Activated T-helper 2 cell treated with anti-CD3 and anti-CD28 coated beads, Interferon-gamma antibody, Interleukin-2, Interleukin-4, amounts not matched to agents 10 μg/mL and 5 μg/mL and 100 μg/mL, durations not matched to agents 14 hours and 24 hours and 36 hours (primary cell): ENCODE results near the gene SERPINA1. TPM values are rescaled to one million over a fixed set of nuclear protein-coding genes. Genes with fewer than 3 reads are reported as not detected.
"Not testable (repeated sequence)": the region's sequence is repeated elsewhere in the genome, so short reads cannot be mapped to it uniquely, and the experiment has no call there.

Experiments used
- DNase-seq: peaks from one replicate; pipeline ENCODE4 v3.0.0; 2021; ENCODE audit warnings: low spot score
- H3K27ac Mint-ChIP-seq: one replicate; pipeline ENCODE4 v1.8.0; 2021; ENCODE audit warnings: mixed read lengths
- H3K27me3 Mint-ChIP-seq: one replicate; pipeline ENCODE4 v1.8.0; 2021; ENCODE audit warnings: low read depth, mixed read lengths
- H3K36me3 Mint-ChIP-seq: one replicate; pipeline ENCODE4 v1.8.0; 2021; ENCODE audit warnings: low read depth, mixed read lengths
- H3K4me1 Mint-ChIP-seq: one replicate; pipeline ENCODE4 v1.8.0; 2021; ENCODE audit warnings: low read depth, mixed read lengths
- H3K4me3 Mint-ChIP-seq: one replicate; pipeline ENCODE4 v1.8.0; 2021; ENCODE audit warnings: low read depth, mild to moderate bottlenecking, moderate library complexity, mixed read lengths
- H3K9me3 Mint-ChIP-seq: one replicate; pipeline ENCODE4 v1.8.0; 2021; ENCODE audit warnings: mixed read lengths
- intact Hi-C: fragments of 100-400 bp; cut with micrococcal nuclease; formaldehyde crosslinking; loops from one replicate; pipeline ENCODE4 v1.15.1; 2023
- total RNA-seq: library from RNA; stranded (reverse); gene quantifications from 2 replicates; pipeline ENCODE4 v1.2.3, GENCODE V29; 2022

SERPINA1 gene
- total RNA-seq, 1 donor from 2014 or later, result 1.3 TPM

DNA sequence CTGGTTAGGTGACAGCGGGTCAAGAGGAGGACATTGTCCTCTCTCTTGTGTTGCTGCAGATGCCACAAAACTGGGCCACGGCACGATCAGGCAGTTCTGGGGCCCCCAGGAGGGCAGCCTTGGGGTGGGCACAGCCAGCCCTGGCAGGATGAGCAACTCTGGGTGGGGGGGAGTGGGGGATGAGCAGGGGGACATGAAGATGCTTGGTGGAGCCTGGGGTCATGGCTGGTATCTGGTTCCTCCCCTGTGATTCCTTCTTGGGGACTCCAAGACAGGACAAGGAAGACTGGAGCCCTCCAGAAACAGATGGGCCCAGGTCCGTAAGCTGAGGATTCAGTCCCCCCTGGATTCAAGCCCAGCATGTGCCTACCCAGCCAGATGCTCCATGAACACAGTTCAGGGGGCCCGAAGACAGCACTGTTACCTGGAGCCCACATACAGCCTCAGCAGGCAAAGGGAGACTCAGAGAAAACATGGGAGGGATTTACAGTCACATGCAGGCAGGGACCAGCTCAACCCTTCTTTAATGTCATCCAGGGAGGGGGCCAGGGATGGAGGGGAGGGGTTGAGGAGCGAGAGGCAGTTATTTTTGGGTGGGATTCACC, 10.4 kb downstream of the SERPINA1 start:
- Mint-ChIP-seq H3K27ac (no peak overlapping the region), H3K36me3 (no peaks in the 10 kb centered on the region), H3K9me3 (no peaks in the 10 kb centered on the region), H3K27me3 (no peaks in the 10 kb centered on the region), H3K4me3 (no peak overlapping the region), H3K4me1 (peaks cover 7% of the 10 kb centered on the region)
- DNase-seq, result no peak
- intact Hi-C loops, result no loop called here

DNA sequence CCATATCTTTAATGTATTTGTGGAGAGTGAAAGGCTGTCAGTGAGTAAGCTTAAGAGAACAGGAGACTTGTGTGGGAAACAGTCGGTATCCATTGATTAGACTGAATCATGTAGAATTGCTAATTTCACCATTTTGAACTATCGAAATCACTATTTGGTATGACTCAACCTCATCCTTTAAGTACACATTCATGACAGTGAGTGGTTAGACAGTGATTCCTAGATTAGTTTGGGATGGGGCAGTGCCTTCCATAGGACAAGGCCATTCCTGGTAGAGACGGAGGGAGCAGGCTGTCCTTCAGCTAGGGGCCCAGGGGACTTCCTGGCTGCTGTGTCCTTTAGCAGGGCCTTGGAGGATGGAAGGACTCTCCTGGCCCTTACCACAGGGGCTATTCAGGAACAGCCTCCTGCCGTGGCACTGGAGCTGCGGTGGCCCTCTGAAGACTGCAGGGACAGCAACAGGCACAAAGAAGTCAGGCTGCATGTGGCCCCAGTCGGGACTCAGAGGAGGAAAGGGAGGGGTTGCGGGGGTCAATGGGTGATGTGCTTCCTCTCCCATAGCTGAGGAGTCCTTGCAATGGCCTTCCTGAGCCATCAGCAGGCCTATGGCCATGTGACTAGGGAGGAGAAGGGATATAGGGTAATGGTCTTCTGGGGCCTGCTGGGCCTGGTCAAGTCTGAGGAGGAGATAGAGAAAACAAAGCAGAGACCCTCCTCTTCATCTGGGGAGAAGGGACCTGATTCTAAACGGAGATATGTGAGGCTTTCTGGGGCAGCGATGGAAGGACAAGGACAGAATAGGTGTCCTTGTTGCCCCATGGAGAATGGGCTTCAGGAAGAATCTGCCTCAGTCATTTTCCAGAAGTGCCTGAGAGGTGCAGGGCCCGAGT, 11.2 kb downstream of the SERPINA1 start:
- H3K27ac Mint-ChIP-seq, result no peak overlapping the region
- DNase-seq, result no peak

DNA sequence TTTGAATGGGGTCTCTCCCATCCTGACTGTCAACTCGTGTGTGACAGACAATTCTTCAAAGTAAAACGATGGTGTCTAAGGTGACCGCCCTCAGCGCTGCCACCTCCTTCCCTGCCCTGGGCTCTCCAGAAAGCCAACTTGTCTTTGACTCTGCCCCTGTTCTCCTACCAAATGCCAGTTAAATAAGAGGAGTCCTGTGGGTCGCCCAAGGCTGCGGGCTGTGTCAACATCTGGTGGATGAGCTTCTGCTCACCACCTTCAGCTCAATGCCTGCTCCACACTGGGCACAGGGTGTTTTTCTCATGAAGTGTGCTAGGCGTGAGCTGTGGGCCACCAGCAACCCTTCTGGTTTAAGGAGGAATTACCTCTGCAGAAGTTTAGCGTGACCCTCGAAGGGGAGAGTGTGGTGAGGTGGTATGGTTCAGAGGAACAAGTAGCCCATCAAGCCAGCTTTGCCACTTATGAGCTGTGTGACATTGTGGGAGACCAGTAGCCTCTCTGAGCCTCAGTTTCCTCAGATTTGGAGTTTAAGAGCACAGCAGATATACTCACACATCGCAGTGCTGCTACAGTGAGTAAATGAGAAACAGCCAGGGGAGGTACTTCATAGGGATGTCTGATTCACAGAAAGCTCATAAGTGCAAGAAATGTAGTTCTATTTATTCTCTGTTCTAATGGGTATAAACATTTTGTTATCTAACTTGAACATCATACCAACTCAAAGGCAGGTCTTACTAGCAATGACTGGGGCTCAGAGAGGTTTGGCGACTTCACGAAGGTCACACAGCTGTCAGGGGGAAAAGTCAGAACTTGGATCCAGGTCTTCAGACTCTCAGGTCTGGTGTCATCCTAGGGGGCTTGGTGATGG, 12.1 kb downstream of the SERPINA1 start:
- H3K9me3 Mint-ChIP-seq, result no peaks in the 10 kb centered on the region
- H3K36me3 Mint-ChIP-seq, result no peaks in the 10 kb centered on the region
- no peaks in the 10 kb centered on the region for H3K27me3 Mint-ChIP-seq
- no peak for DNase-seq
- no peak overlapping the region for H3K27ac Mint-ChIP-seq
- no peak overlapping the region for H3K4me3 Mint-ChIP-seq
- H3K4me1 Mint-ChIP-seq, result peaks cover 7% of the 10 kb centered on the region
- intact Hi-C loops, result no loop called here

More for the DNA sequence above, 11.2 kb downstream of the SERPINA1 start:
- H3K9me3 Mint-ChIP-seq, result no peaks in the 10 kb centered on the region
- H3K4me3 Mint-ChIP-seq, result no peak overlapping the region
- intact Hi-C loops, result no loop called here
- peaks cover 7% of the 10 kb centered on the region for H3K4me1 Mint-ChIP-seq
- H3K27me3 Mint-ChIP-seq, result no peaks in the 10 kb centered on the region
- no peaks in the 10 kb centered on the region for H3K36me3 Mint-ChIP-seq

DNA sequence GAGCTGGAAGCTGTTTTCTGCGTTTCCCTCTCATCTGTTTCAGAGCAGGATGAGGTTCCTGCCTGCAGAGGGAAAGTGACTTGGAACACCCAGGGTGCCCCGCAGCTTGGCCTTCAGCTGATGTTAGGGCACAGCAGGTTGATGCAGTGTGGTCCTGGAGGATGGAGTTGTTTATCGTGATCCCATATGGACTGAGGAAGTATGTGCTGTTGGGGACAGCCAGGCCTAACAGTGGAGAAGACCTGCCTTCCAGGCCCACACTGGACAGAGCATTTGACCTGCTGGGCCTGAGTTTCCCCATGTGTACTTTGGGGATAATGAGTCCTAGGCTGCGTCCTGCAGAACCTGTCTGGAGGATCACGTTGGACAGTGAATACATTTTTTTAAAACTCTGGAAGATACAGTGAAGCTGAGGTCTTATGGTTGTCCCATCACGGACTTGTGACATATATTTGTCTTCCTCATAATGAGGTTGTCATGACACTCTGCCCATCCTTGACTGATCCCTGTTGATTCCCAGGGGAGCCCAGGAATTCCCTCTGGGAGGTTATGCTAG, 12.8 kb downstream of the SERPINA1 start:
- intact Hi-C loops, result no loop called here
- no peak overlapping the region for H3K4me3 Mint-ChIP-seq
- H3K9me3 Mint-ChIP-seq, result no peaks in the 10 kb centered on the region
- H3K27me3 Mint-ChIP-seq, result no peaks in the 10 kb centered on the region
- no peak overlapping the region for H3K27ac Mint-ChIP-seq
- H3K4me1 Mint-ChIP-seq, result peaks cover 4% of the 10 kb centered on the region
- no peaks in the 10 kb centered on the region for H3K36me3 Mint-ChIP-seq
- DNase-seq, result no peak

DNA sequence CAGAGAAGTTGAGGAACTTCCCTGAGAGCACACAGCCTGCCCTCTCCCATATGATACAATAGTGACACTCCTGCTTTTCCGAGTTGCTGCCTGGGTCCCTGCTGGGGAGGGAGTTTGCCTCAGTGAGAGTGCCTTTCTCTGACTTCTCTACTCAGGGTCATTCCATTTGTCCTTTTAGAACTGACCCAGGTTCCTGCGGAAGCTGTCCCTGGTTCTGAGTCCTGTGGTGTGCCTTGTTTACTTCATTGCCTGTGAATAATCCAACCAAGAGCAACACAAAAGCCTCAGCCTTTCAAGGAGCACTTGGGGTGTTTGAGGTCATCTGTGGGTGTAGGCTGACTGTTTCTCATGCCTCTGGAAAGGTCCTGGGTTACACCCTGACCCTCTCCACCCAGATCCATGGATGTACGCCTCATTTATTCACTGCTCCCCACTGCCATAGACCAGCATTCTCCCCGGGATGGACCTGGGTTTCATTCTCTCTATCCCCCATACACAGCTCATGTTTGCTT, 13.6 kb downstream of the SERPINA1 start:
- no peaks in the 10 kb centered on the region for H3K27me3 Mint-ChIP-seq
- intact Hi-C loops, result no loop called here

DNA sequence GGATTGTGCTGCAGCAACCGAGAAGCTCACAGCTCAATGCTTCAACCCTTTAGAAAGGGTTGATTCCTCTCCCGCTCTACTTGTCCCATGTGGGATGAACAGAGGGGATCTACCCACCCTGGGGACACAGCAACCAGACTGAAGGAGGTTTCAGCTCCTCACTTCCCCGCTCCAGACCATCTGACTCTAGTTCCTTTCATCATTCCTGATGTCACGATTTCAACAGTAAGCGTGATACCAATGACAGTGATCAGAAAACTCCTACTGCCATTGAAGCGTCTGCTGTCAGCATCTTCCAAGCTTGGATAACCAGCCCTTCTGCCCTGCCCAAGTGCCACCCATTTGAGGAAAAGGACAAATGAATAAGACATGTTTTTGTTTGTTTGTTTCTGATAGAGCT, 14.3 kb downstream of the SERPINA1 start:
- Mint-ChIP-seq H3K36me3 (no peaks in the 10 kb centered on the region), H3K9me3 (no peaks in the 10 kb centered on the region), H3K4me3 (no peak overlapping the region), H3K27ac (no peak overlapping the region), H3K27me3 (no peaks in the 10 kb centered on the region), H3K4me1 (no peaks in the 10 kb centered on the region)
- intact Hi-C loops, result no loop called here
- no peak for DNase-seq

More for the DNA sequence above, 13.6 kb downstream of the SERPINA1 start:
- no peak for DNase-seq
- H3K4me3 Mint-ChIP-seq, result no peak overlapping the region
- no peaks in the 10 kb centered on the region for H3K9me3 Mint-ChIP-seq
- no peaks in the 10 kb centered on the region for H3K36me3 Mint-ChIP-seq
- no peak overlapping the region for H3K27ac Mint-ChIP-seq
- H3K4me1 Mint-ChIP-seq, result peaks cover 4% of the 10 kb centered on the region

DNA sequence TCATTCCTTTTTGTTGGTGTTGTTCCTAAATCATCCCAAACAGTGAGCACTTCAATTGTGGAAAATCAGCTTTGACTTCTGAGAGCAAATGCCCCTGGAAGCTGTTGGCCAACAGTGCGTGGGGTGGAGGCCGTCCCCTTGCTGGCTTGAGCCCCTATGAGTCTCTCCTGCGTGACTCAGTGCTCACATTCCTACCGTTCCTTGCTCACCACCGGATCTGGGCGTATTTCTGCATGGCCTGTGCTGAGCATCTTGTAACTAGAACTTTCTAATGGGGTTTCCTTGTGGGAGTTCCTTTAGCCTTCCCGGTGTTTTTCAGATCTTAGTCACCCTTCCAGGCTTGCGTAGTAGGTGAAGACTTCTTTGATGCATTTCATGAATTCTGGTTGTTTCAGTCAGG, 14.7 kb downstream of the SERPINA1 start:
- Mint-ChIP-seq H3K4me3 (no peak overlapping the region), H3K4me1 (no peaks in the 10 kb centered on the region), H3K27ac (no peak overlapping the region), H3K36me3 (no peaks in the 10 kb centered on the region), H3K9me3 (no peaks in the 10 kb centered on the region), H3K27me3 (no peaks in the 10 kb centered on the region)
- DNase-seq, result no peak
- intact Hi-C loops, result no loop called here

DNA sequence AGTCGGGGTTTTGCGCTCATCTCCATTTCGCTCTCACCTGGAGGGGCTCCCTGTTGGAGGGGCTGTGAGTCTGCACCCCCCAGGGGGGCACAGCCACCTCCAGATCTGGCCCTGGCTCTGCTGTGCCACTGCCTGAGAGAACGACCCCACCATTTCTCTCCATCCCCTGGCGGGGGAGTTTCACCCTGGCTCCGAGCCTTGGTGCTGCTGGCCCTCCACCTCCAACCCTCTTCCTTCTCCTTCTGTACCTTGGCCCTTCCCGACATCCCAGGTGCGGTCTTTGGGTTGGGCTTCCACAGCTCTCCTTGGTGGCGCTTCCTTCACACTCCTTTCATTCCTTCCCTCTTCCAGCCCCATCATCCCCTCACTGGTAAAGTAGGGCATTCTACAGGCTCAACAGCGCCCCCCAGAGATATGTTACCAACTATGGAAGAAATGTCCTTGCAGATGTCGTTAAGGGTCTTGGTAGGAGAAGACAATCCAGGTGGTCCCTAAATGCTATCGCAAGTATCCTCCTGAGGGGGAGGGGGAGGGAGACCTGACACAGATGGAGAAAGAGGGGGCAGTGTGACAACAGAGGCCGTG, 16.3 kb downstream of the SERPINA1 start:
- no peak overlapping the region for H3K27ac Mint-ChIP-seq
- no peaks in the 10 kb centered on the region for H3K36me3 Mint-ChIP-seq
- H3K9me3 Mint-ChIP-seq, result no peaks in the 10 kb centered on the region
- H3K4me1 Mint-ChIP-seq, result no peaks in the 10 kb centered on the region
- no peak for DNase-seq
- no peaks in the 10 kb centered on the region for H3K27me3 Mint-ChIP-seq
- intact Hi-C loops, result no loop called here
- H3K4me3 Mint-ChIP-seq, result no peak overlapping the region

DNA sequence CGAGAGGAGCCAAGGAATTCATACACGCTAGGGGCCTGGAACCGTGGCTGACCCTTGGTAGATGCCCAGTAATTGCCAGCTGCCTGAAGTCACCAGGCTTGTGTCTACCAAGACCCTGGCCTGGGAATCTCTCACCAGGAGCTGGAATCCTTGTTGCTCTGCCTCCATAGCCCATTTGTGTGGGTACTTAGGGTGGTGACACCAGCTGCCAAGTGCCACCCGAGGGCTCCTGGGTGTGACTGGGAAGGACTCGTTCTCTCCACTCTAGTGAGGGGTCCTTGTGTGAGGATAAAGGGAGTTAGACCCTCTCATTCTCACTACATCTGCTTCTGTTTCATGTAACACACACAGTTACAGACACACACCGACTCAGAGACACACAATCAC, 17.9 kb downstream of the SERPINA1 start:
- H3K27ac Mint-ChIP-seq, result no peak overlapping the region
- intact Hi-C loops, result no loop called here
- H3K9me3 Mint-ChIP-seq, result no peaks in the 10 kb centered on the region
- H3K36me3 Mint-ChIP-seq, result no peaks in the 10 kb centered on the region
- H3K4me1 Mint-ChIP-seq, result no peaks in the 10 kb centered on the region
- no peak for DNase-seq
- H3K27me3 Mint-ChIP-seq, result no peaks in the 10 kb centered on the region
- H3K4me3 Mint-ChIP-seq, result no peak overlapping the region

DNA sequence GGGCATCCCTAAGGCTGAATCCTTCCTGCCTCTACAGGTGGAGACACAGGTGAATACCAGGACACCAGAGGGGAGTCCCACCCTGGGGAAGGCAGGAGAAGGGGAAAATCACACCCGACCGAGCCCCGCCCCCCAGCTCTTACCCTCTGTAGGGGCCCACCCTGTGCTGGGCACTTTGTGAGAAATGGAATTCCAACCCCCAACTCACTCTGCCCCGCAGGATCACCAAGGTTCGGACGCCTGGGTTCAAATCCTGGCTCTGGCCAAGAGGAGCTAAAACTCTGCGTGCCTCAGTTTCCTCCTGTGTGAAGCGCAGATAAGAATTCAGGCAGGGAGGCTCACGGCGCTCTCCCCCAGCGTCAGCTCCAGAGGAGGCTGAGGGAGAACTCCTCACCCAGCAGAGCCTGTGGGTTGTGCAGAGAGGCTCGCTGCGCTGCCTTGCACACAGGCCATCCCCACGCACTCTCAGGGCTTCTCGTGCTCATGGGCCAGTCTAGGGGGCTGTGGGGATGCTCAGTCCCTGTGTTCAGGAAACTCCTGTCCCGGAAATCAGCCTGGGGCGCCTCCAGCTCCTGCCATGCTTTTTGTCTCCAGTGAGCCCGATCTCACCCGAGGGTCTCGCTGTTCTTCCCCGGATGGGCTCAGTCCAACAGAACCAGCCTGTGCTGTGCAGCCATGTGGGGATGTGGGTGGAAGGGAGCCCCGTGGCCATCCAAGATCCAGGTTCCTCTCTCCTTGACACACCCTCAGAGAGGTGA, 18.5 kb downstream of the SERPINA1 start:
- H3K27me3 Mint-ChIP-seq, H3K4me1 Mint-ChIP-seq, intact Hi-C loops, H3K36me3 Mint-ChIP-seq, H3K27ac Mint-ChIP-seq, H3K9me3 Mint-ChIP-seq, DNase-seq, H3K4me3 Mint-ChIP-seq: not testable (repeated sequence)

DNA sequence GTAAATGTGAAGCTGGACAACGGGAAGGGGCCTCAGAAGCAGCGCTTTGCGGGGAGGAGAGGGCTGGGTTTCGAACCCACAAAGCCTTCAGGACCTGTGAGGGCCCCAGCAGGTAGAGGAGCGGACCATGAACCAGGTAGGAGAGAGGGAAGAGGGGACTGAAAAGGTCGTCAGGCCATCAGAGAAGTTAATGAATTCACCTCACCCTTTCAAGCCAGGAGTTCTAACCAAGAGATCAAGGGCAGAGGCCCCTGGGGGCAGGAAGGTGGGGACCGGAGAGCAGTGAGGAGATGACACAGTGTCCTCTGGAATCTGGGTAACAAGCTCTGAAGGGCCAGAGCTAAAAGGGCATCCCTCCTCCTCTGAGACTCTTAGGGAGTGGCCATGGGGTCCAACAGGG, 19.4 kb downstream of the SERPINA1 start:
- no peaks in the 10 kb centered on the region for H3K9me3 Mint-ChIP-seq
- H3K36me3 Mint-ChIP-seq, result no peaks in the 10 kb centered on the region
- H3K4me1 Mint-ChIP-seq, result no peaks in the 10 kb centered on the region
- no peaks in the 10 kb centered on the region for H3K27me3 Mint-ChIP-seq
- no peak overlapping the region for H3K27ac Mint-ChIP-seq
- no peak for DNase-seq
- intact Hi-C loops, result no loop called here
- no peak overlapping the region for H3K4me3 Mint-ChIP-seq

DNA sequence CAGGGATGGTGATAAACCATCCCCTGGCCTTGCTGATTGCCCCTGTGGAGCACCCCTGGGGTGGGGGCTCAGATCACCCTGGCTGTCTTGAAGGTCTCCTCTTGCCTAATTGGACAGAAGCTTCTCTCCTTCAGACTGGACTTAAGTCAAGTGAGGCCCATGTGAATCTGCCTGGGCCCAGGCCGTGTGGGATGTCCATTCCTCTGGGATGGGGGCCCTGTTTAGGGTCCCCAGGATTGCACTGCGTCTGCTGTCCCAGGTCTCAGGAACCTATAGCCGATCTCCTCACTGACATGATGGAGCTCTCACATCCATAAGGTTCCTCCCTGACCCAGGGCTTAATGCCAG, 20.2 kb downstream of the SERPINA1 start:
- intact Hi-C loops, result no loop called here
- no peak overlapping the region for H3K4me3 Mint-ChIP-seq
- H3K27ac Mint-ChIP-seq, result no peak overlapping the region
- H3K4me1 Mint-ChIP-seq, result no peaks in the 10 kb centered on the region
- H3K36me3 Mint-ChIP-seq, result no peaks in the 10 kb centered on the region
- no peaks in the 10 kb centered on the region for H3K27me3 Mint-ChIP-seq
- no peak for DNase-seq
- no peaks in the 10 kb centered on the region for H3K9me3 Mint-ChIP-seq
